Right lobe of liver (tissue), 4 donors: Measurements from ENCODE around the gene JUNB.

Experiments
- POLR2A ChIP-seq: fragments of 450-650 bp; IDR thresholded peaks from one replicate; pipeline ENCODE4 v1.6.1; 2017; ENCODE audit warnings: antibody characterized with exemption, mild to moderate bottlenecking
- TF ChIP-seq, protein P1 (sequence below), 4 donors: fragments of 200-600 bp in 3 of 4; fragments of 450-650 bp in 1 of 4; IDR thresholded peaks; one replicate each; pipeline versions ENCODE4 v1.5.1 to v1.8.0; 2016 to 2022; ENCODE audit warnings: antibody characterized with exemption in 4 of 4, mild to moderate bottlenecking in 2 of 4
- donor health status: DM: no; HTN: no; CAD: no.
- donor health status: DM: no; HTN: no; CAD: no.
- donor health status: DM: no; HTN: yes; CAD: no.

DNA sequence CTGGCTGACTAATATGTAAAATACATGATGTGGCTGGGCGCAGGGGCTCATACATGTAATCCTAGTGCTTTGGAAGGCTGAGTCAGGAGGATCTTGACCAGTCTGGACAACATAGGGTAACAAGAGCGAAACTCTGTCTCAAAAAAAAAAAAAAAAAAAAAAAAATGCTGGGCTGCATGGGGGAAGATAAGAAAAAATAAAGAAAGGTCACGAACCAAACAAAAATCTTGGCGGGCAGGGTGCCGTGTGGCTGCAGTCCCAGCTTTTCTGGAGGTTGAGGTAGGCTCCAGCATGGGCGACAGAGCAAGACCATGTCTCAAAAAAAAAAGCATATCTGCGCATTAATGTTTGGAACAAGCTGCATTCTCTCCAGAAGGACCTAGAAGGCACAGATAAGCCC, 23.8 kb downstream of the JUNB start:
- TF ChIP-seq, protein P1, sequence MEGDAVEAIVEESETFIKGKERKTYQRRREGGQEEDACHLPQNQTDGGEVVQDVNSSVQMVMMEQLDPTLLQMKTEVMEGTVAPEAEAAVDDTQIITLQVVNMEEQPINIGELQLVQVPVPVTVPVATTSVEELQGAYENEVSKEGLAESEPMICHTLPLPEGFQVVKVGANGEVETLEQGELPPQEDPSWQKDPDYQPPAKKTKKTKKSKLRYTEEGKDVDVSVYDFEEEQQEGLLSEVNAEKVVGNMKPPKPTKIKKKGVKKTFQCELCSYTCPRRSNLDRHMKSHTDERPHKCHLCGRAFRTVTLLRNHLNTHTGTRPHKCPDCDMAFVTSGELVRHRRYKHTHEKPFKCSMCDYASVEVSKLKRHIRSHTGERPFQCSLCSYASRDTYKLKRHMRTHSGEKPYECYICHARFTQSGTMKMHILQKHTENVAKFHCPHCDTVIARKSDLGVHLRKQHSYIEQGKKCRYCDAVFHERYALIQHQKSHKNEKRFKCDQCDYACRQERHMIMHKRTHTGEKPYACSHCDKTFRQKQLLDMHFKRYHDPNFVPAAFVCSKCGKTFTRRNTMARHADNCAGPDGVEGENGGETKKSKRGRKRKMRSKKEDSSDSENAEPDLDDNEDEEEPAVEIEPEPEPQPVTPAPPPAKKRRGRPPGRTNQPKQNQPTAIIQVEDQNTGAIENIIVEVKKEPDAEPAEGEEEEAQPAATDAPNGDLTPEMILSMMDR (IDR thresholded peaks at IDR 0.05), result no peak
- no peak for TF ChIP-seq POLR2A
